T-helper 2 cell (primary cell): ENCODE measurements around the gene BCAS4.
A peak's percentile ranks its signal among the peaks of the same experiment; 100 is the strongest.
"Not testable (repeated sequence)": the region's sequence is repeated elsewhere in the genome, so short reads cannot be mapped to it uniquely, and the experiment has no call there.

Experiments used
- DNase-seq, 5 experiments: peaks; one replicate each; pipeline versions ENCODE4 v3.0.0 to v3.0.0-alpha.2; 2012 to 2022
- total RNA-seq, 2 donors: gene quantifications; one replicate each; lab custom pipeline; 2026; lab: John Stamatoyannopoulos, UW

BCAS4 gene
- 9.4 to 13.5 reads per million in 2 donors for total RNA-seq

- peak; percentile 72 to 89 (median 78) for DNase-seq
These were observed at the start of gene BCAS4 for GRCh38 chr20:50794846-50795634. Gene BCAS4 (plus strand): TSS chr20:50795061. CDS start chr20:50795084, 23 bp downstream.

DNA sequence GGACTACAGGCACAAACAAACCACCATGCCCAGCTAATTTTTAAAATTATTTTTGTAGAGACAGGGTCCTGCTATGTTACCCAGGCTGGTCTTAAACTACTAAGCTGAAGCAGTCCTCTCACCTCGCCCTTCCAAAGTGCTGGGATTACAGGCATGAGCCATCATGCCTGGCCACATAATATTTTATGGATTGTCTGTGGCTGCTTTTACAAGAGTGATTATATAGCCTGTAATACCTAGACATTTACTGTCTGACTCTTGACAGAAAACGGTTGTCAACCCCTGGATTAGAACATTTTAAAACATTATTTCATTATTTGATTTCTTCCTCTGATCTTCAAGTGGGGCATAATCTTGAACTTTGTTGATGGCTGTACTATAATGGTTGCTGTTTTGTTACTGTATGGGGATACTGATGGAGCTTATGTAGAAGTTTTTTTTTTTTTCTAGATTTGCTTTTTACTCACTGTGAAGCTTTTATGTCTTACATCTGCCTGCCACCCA, 49.2 kb upstream of the BCAS4 start:
- no peak for DNase-seq

DNA sequence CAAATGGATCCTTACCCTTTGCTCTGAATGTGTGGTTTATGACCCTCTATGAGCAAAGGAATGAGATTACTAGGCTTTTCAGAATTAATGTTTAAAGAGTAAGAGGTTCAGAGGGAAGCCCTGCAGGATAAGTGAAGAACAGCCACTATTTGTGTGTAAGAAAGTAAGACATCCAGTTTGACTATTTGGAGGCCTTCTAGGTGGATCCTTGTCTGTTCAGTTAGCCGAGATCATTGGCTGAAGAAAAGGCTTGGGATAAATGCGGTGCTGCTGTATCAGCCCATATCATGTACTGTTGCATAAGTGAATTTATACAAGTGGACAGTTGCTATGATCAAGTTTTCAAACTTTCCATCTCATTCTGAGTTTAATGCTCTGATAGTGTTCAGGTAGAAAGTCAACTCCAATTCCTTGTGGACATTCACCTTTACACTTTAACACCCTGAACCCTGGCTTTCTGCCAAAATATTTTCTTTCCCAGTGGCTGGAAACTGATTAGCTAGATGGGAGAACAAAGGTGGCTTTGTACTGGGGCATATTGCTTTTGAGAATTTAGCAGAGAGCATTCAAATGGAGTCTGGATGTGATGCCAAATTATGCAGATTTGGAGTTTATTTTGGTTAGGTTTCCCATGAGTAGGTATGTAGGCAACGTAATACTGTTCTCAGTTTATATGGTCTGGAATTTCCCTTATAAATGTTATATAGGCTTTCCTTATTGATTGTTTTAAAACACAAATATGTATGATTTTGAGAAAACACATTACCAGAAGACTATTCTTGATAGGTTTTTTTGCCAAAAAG, 48.5 kb upstream of the BCAS4 start:
- DNase-seq = peak in 1 of 5 experiments; percentile 54

- no peak for DNase-seq
These were observed 47.6 kb upstream of the BCAS4 start for GRCh38 chr20:50747275-50747674.

DNA sequence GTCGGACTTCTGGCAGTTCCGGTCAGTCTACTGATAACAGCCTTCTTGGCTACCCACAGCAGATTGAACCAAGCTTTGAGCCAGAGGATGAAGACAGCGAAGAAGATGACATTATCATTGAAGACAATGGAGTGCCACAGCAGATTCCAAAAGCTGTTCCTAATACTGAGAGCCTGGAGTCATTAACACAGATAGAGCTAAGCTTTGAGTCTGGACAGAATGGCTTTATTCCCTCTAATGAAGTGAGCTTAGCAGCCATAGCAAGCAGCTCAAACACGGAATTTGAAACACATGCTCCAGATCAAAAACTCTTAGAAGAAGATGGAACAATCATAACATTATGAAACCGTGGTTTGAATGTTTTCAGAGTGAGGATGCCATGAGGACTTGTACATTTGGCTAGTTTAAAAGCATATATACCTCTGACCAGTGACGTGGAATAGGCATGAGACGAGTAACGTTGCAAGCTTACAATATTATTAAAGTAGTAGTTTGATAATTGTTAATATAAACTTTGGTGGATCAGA, 44.7 kb upstream of the BCAS4 start:
- DNase-seq = no peak

GRCh38 chr20:50753152-50753551, 41.7 kb upstream of the BCAS4 start:
- no peak for DNase-seq

DNA sequence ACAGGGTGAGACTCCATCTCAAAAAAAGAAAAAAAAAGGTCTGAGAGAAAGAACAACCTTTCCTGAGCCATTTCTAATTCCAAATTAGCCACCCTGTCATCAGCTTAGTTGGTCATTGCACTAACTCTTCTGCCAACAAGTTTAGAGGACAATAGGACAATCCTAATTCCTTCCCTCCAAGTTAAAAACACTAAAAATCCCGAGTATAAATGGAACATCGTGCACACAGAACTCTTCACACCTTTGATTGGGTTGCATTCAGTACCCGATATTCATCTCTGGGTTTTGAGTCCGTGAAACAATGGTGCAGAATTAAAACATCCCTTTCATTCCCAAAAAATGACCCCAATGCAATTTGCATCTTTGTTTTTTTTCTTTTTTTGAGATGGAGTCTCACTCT, 40.4 kb upstream of the BCAS4 start:
- DNase-seq = no peak

GRCh38 chr20:50756447-50756846, 38.4 kb upstream of the BCAS4 start:
- DNase-seq = no peak

DNA sequence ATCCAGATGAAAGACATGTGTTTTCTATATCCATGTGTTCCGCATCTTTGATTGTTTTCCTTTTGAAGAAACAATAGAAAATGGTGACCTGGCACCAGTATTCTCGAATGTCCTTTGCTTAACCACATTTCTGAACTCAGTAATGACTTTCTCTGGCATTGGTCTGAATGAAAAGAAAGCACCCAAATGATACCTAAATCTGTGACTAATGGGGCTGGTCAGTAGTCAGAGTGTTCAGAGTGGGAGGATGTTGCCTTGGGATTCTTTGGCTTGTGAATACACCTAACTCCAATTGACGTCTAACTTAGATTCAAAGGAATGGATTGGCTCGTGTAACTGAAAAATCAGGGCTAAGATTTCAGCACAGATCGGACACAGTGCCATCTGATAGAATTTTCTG, 36.4 kb upstream of the BCAS4 start:
- DNase-seq = no peak

DNA sequence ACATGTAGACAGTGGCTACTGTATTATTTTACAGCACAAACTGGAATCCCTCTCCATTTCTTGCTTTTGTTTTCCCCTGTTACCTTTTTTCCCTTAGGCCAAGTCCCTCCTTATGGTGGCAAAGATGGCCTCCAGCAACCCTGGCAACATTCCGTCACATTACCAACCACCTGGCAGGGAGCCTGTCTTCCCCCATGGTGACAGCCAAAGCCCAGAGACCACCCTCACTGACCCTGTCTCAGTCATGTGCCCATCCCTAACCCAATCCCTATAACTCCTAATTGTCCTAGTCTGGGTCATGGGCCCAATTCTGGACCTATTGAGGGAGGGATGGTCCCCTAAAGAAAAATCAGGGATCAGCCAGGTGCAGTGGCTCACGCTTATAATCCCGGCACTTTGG, 35.9 kb upstream of the BCAS4 start:
- DNase-seq = no peak

DNA sequence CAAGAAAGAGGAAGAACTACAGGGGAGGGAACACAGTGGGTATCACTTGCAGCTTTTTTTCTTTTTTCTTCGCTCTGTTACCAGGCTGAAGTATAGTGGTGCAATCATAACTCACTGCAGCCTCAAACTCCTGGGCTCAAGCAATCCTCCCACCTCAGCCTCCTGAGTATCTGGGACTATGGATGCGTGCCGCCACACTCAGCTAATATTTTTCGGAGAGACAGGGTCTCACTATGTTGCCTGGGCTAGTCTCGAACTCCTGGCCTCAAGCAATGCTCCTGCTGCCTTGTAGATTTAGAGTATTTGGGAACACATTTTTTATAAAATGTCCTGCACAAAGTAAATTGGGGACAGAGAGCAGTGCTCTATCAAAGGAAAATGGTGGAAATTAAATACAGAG, 35.2 kb upstream of the BCAS4 start:
- DNase-seq = no peak

- no peak for DNase-seq
These were observed 32.8 kb upstream of the BCAS4 start for GRCh38 chr20:50762045-50762422.

GRCh38 chr20:50762435-50763220, 32.2 kb upstream of the BCAS4 start:
- no peak for DNase-seq

DNA sequence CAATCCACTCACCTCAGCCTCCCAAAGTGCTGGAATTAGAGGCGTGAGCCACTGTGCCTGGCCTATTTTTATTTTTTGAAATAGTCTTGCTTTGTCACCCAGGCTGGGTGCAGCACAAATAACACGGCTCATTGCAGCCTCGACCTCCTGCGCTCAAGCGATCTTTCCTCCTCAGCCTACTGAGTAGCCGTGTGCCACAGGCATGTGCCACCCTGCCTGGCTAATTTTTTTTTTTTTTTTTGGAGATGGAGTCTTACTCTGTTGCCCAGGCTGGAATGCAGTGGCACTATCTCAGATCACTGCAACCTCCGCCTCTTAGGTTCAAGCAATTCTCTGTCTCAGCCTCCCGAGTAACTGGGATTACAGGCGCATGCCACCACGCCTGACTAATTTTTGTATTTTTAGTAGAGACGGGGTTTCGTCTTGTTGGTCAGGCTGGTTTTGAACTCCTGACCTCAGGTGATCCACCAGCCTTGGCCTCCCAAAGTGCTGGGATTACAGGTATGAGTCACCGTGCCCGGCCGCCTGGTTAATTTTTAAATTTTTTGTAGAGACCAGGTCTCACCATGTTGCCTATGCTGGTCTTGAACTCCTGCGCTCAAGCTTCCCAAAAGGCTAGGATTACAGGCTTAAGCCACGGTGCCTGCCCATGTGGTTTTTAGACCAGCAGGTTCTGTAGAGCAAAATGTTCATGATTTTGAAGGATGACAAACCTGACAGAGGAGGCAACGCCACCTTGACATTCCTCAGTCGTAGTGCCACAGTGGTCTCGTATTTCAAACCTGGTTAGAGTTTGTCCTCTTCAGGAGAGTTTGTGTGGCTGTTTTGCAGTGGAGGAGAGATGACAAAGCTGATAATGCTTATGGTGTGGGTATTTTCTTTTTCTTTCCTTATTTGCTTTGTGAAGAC, 31.1 kb upstream of the BCAS4 start:
- not testable (repeated sequence) for DNase-seq

- DNase-seq = not testable (repeated sequence)
These were observed 29.6 kb upstream of the BCAS4 start for GRCh38 chr20:50765251-50765650.

GRCh38 chr20:50765674-50766073, 29.2 kb upstream of the BCAS4 start:
- DNase-seq = no peak

GRCh38 chr20:50766955-50767809, 27.7 kb upstream of the BCAS4 start:
- not testable (repeated sequence) for DNase-seq

GRCh38 chr20:50768991-50769390, 25.9 kb upstream of the BCAS4 start:
- not testable (repeated sequence) for DNase-seq

- DNase-seq = not testable (repeated sequence)
These were observed 25.2 kb upstream of the BCAS4 start for GRCh38 chr20:50769551-50770085.

- not testable (repeated sequence) for DNase-seq
These were observed 23.3 kb upstream of the BCAS4 start for GRCh38 chr20:50771419-50772080.
